ENCODE measurements around the gene ROCK2. TPM values are rescaled to one million over a fixed set of nuclear protein-coding genes. Genes with fewer than 3 reads are reported as not detected.

ROCK2 gene
- total and polyA plus RNA-seq, 7 donors, result 12.1 to 84.4 (median 60.8) TPM

- ATAC-seq, result no peak
- intact Hi-C loops (cut with DNase I), result loop anchor here in 1 of 2 donors (2.0 kb wide), 1 partner anchor 24 kb away; a partner anchor contains a TSS
- no peaks in the 10 kb centered on the region for H3K9me3 ChIP-seq
- H3K36me3 ChIP-seq (ENCODE audit: insufficient read depth in 1 of 2, low read depth in 1 of 2), result no peaks in the 10 kb centered on the region
- peak overlapping the region; percentile 78 for H3K4me3 ChIP-seq
- no peak for DNase-seq
- WGBS, 3 donors, result 91 to 96% (median 96%) methylated on average over 9 to 13 of the region's 13 CpGs
- TF ChIP-seq, protein P1, sequence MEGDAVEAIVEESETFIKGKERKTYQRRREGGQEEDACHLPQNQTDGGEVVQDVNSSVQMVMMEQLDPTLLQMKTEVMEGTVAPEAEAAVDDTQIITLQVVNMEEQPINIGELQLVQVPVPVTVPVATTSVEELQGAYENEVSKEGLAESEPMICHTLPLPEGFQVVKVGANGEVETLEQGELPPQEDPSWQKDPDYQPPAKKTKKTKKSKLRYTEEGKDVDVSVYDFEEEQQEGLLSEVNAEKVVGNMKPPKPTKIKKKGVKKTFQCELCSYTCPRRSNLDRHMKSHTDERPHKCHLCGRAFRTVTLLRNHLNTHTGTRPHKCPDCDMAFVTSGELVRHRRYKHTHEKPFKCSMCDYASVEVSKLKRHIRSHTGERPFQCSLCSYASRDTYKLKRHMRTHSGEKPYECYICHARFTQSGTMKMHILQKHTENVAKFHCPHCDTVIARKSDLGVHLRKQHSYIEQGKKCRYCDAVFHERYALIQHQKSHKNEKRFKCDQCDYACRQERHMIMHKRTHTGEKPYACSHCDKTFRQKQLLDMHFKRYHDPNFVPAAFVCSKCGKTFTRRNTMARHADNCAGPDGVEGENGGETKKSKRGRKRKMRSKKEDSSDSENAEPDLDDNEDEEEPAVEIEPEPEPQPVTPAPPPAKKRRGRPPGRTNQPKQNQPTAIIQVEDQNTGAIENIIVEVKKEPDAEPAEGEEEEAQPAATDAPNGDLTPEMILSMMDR (IDR thresholded peaks at IDR 0.05), result no peak
- H3K4me1 ChIP-seq, result peaks cover 10% of the 10 kb centered on the region
- H3K27me3 ChIP-seq (ENCODE audit: insufficient read depth in 3 of 3, low read length in 2 of 3), result no peaks in the 10 kb centered on the region
- no peak overlapping the region for H3K27ac ChIP-seq
Observed at GRCh38 chr2:11156396-11157075, 187.9 kb downstream of the ROCK2 start.

- DNase-seq (no peak), ATAC-seq (peak in 3 of 4 donors; percentile 84 to 86 (median 84))
- Histone ChIP-seq H3K4me3 (peak within 1 kb of the TSS; percentile 78), H3K4me1 (peaks cover 10% of the 10 kb centered on the region), H3K27me3 (ENCODE audit: insufficient read depth in 3 of 3, low read length in 2 of 3) (no peaks in the 10 kb centered on the region), H3K9me3 (no peaks in the 10 kb centered on the region), H3K36me3 (ENCODE audit: insufficient read depth in 1 of 2, low read depth in 1 of 2) (no peaks in the 10 kb centered on the region), H3K27ac (peak within 1 kb of the TSS; percentile 87)
- 2 to 4% (median 3%) methylated on average over 29 to 71 of the region's 71 CpGs for WGBS, 3 donors
- TF ChIP-seq, protein P1 (IDR thresholded peaks at IDR 0.05), result peak; percentile 22
- intact Hi-C loops (cut with DNase I), result loop anchor here in 1 of 2 donors (2.0 kb wide), 1 partner anchor 23 kb away; a partner anchor contains a TSS
Observed at GRCh38 chr2:11155381-11156035, 188.9 kb downstream of the ROCK2 start, which contains the start of gene SLC66A3. SLC66A3 (plus strand) TSS chr2:11155467; CDS start chr2:11155547, 80 bp downstream.

DNA sequence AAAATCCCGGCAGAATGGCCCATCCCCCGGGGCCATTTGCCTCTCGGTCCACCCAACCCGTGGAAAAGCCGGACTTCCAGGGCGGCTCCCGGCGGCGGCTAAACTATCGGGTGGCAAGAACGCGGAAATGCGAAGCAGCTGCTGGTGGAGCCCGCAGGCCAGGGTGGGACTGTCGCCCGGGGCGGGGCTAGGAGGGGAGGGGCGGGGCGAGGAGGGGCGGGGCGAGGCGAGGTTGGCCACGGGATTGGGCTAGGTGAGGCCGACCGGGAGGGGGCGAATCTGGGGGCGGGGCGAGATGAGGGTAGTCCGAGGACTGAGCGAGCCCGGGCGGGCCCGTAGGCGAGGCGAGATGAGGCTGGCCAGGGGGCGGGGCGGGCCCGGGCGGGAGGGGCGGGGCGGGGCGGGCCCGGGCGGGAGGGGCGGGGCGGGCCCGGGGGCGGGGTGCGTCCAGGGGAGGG, 189.5 kb downstream of the ROCK2 start:
- Histone ChIP-seq H3K9me3 (no peaks in the 10 kb centered on the region), H3K4me1 (peaks cover 10% of the 10 kb centered on the region), H3K27me3 (ENCODE audit: insufficient read depth in 3 of 3, low read length in 2 of 3) (no peaks in the 10 kb centered on the region), H3K4me3 (peak overlapping the region; percentile 78), H3K36me3 (ENCODE audit: insufficient read depth in 1 of 2, low read depth in 1 of 2) (no peaks in the 10 kb centered on the region), H3K27ac (peak overlapping the region; percentile 87)
- ATAC-seq (peak; percentile 90 to 94 (median 92)), DNase-seq (peak; percentile 99)
- 0 to 1% (median 1%) methylated on average over 14 to 46 of the region's 49 CpGs for WGBS, 3 donors
- TF ChIP-seq, protein P1 (IDR thresholded peaks at IDR 0.05), result no peak
- intact Hi-C loops (cut with DNase I), result no loop called here

GRCh38 chr2:11154016-11154922, 190.2 kb downstream of the ROCK2 start:
- Histone ChIP-seq H3K4me3 (peak overlapping the region; percentile 73), H3K9me3 (no peaks in the 10 kb centered on the region), H3K4me1 (peaks cover 10% of the 10 kb centered on the region), H3K27ac (peak overlapping the region; percentile 87), H3K27me3 (ENCODE audit: insufficient read depth in 3 of 3, low read length in 2 of 3) (no peaks in the 10 kb centered on the region), H3K36me3 (ENCODE audit: insufficient read depth in 1 of 2, low read depth in 1 of 2) (no peaks in the 10 kb centered on the region)
- intact Hi-C loops (cut with DNase I), result no loop called here
- DNase-seq (no peak), ATAC-seq (peak; percentile 2 to 34 (median 11))
- TF ChIP-seq, protein P1 (IDR thresholded peaks at IDR 0.05), result no peak
- 50 to 55% (median 51%) methylated on average over 35 of the region's 35 CpGs for WGBS, 3 donors
